ENCODE data around the gene TESK2.
"Not testable (repeated sequence)": the region's sequence is repeated elsewhere in the genome, so short reads cannot be mapped to it uniquely, and the experiment has no call there.

Gene TESK2

GRCh38 chr1:45473302-45473701, 17.7 kb downstream of the TESK2 start:
- TF ChIP-seq CTCF (IDR thresholded peaks at IDR 0.05; ENCODE audit: low read depth, low read length), result no peak
- DNase-seq (ENCODE audit: extremely low read depth, low read depth), result no peak

- no peak for TF ChIP-seq CTCF (IDR thresholded peaks at IDR 0.05; ENCODE audit: low read depth, low read length)
- DNase-seq (ENCODE audit: extremely low read depth, low read depth), result no peak
These were observed 20.6 kb downstream of the TESK2 start for GRCh38 chr1:45470306-45470798.

GRCh38 chr1:45467353-45467752, 23.6 kb downstream of the TESK2 start:
- not testable (repeated sequence) for DNase-seq (ENCODE audit: extremely low read depth, low read depth)

GRCh38 chr1:45465277-45465676, 25.7 kb downstream of the TESK2 start:
- DNase-seq (ENCODE audit: extremely low read depth, low read depth), result no peak
- no peak for TF ChIP-seq CTCF (IDR thresholded peaks at IDR 0.05; ENCODE audit: low read depth, low read length)

GRCh38 chr1:45458894-45459293, 32.1 kb downstream of the TESK2 start:
- no peak for DNase-seq (ENCODE audit: extremely low read depth, low read depth)

GRCh38 chr1:45456531-45456930, 34.4 kb downstream of the TESK2 start:
- TF ChIP-seq CTCF (IDR thresholded peaks at IDR 0.05; ENCODE audit: low read depth, low read length), result no peak
- DNase-seq (ENCODE audit: extremely low read depth, low read depth), result no peak

More at GRCh38 chr1:45458894-45459293, 32.1 kb downstream of the TESK2 start:
- no peak for TF ChIP-seq CTCF (IDR thresholded peaks at IDR 0.05; ENCODE audit: low read depth, low read length)

GRCh38 chr1:45455162-45455561, 35.8 kb downstream of the TESK2 start:
- no peak for DNase-seq (ENCODE audit: extremely low read depth, low read depth)
- no peak for TF ChIP-seq CTCF (IDR thresholded peaks at IDR 0.05; ENCODE audit: low read depth, low read length)

GRCh38 chr1:45454464-45454863, 36.5 kb downstream of the TESK2 start:
- no peak for DNase-seq (ENCODE audit: extremely low read depth, low read depth)
- no peak for TF ChIP-seq CTCF (IDR thresholded peaks at IDR 0.05; ENCODE audit: low read depth, low read length)

Data from AG09319 (cell line).